ENCODE measurements around the gene TMEM117.
"Not testable (repeated sequence)": the region's sequence is repeated elsewhere in the genome, so short reads cannot be mapped to it uniquely, and the experiment has no call there.

TMEM117 gene

GRCh38 chr12:44118946-44119345 lies 283.1 kb downstream of the TMEM117 start:
- no peak for DNase-seq

GRCh38 chr12:44126806-44127205 lies 290.9 kb downstream of the TMEM117 start:
- no peak for DNase-seq

- no peak for DNase-seq
Measured at GRCh38 chr12:44127966-44128710, 292.3 kb downstream of the TMEM117 start.

- DNase-seq: no peak
Measured at GRCh38 chr12:44143175-44143574, 307.3 kb downstream of the TMEM117 start.

- no peak for DNase-seq
Measured at GRCh38 chr12:44148936-44149335, 313.1 kb downstream of the TMEM117 start.

- DNase-seq: no peak
Measured at GRCh38 chr12:44154128-44154527, 318.2 kb downstream of the TMEM117 start.

GRCh38 chr12:44155358-44155757 lies 319.5 kb downstream of the TMEM117 start:
- no peak for DNase-seq

- DNase-seq: no peak
Measured at GRCh38 chr12:44157359-44157758, 321.5 kb downstream of the TMEM117 start.

- no peak for DNase-seq
Measured at GRCh38 chr12:44158746-44159145, 322.9 kb downstream of the TMEM117 start.

GRCh38 chr12:44159216-44159615 lies 323.3 kb downstream of the TMEM117 start:
- DNase-seq: no peak

GRCh38 chr12:44159862-44160261 lies 324.0 kb downstream of the TMEM117 start:
- no peak for DNase-seq

- no peak for DNase-seq
Measured at GRCh38 chr12:44162961-44163360, 327.1 kb downstream of the TMEM117 start.

- no peak for DNase-seq
Measured at GRCh38 chr12:44174053-44174452, 338.2 kb downstream of the TMEM117 start.

GRCh38 chr12:44184499-44185206 lies 348.8 kb downstream of the TMEM117 start:
- no peak for DNase-seq

- no peak for DNase-seq
Measured at GRCh38 chr12:44193281-44193680, 357.4 kb downstream of the TMEM117 start.

- not testable (repeated sequence) for DNase-seq
Measured at GRCh38 chr12:44195719-44196118, 359.8 kb downstream of the TMEM117 start.

GRCh38 chr12:44206045-44206444 lies 370.2 kb downstream of the TMEM117 start:
- no peak for DNase-seq

- no peak for DNase-seq
Measured at GRCh38 chr12:44217146-44217883, 381.4 kb downstream of the TMEM117 start.

- DNase-seq: no peak
Measured at GRCh38 chr12:44223736-44224135, 387.9 kb downstream of the TMEM117 start.

- no peak for DNase-seq
Measured at GRCh38 chr12:44224399-44225148, 388.7 kb downstream of the TMEM117 start.

GRCh38 chr12:44225149-44225510 lies 389.2 kb downstream of the TMEM117 start:
- no peak for DNase-seq

- DNase-seq: no peak
Measured at GRCh38 chr12:44227616-44228015, 391.7 kb downstream of the TMEM117 start.

GRCh38 chr12:44229846-44230245 lies 394.0 kb downstream of the TMEM117 start:
- DNase-seq: no peak
